Esophagus muscularis mucosa (tissue), 4 donors: ENCODE results near the gene HAAO.

Experiments used
- CTCF ChIP-seq, 3 experiments: fragments of 200-600 bp in 2 of 3; fragments of 450-650 bp in 1 of 3; sonication (generic) in 2 of 3; IDR thresholded peaks; one replicate each; pipeline ENCODE4 v1.5.1; 2017 to 2019; ENCODE audit warnings: antibody characterized with exemption in 3 of 3, mild to moderate bottlenecking in 2 of 3, moderate library complexity in 1 of 3
- EP300 ChIP-seq: sonication (generic); formaldehyde crosslinking; IDR thresholded peaks from one replicate; pipeline ENCODE4 v1.6.1; 2017; ENCODE audit warnings: antibody characterized with exemption
- POLR2A ChIP-seq: fragments of 450-650 bp; IDR thresholded peaks from one replicate; pipeline ENCODE4 v1.6.1; 2017; ENCODE audit warnings: antibody characterized with exemption, moderate library complexity, mild to moderate bottlenecking, low read depth
- POLR2AphosphoS5 ChIP-seq, 2 donors: sonication (generic); formaldehyde crosslinking; IDR thresholded peaks; one replicate each; pipeline ENCODE4 v1.6.1; 2017; ENCODE audit warnings: antibody characterized with exemption in 2 of 2

- TF ChIP-seq POLR2AphosphoS5 (IDR thresholded peaks at IDR 0.05) (no peak), POLR2A (no peak), CTCF (IDR thresholded peaks at IDR 0.05) (no peak), EP300 (no peak)
These were observed 4.5 kb downstream of the HAAO start for GRCh38 chr2:42787788-42788477.
